Mesodermal cell (in vitro differentiated cells): ENCODE data around the gene ANKMY1. TPM values are rescaled to one million over a fixed set of nuclear protein-coding genes. Genes with fewer than 3 reads are reported as not detected.

Experiments used
- H3K27ac ChIP-seq: 2 replicates; pipeline ENCODE4 v1.7.0; 2013; ENCODE audit warnings: mild to moderate bottlenecking, low read depth, low read length, moderate library complexity; ENCODE audit not compliant: severe bottlenecking
- H3K36me3 ChIP-seq: 2 replicates; pipeline ENCODE4 v1.7.1; 2013; ENCODE audit warnings: mild to moderate bottlenecking, low read length, moderate library complexity; ENCODE audit not compliant: control insufficient read depth, insufficient read depth
- H3K4me1 ChIP-seq: one replicate; pipeline ENCODE4 v1.7.1; 2013; ENCODE audit warnings: mild to moderate bottlenecking, low read length; ENCODE audit not compliant: insufficient read depth, control insufficient read depth, poor library complexity, severe bottlenecking
- H3K4me3 ChIP-seq: 2 replicates; pipeline ENCODE4 v1.7.0; 2013; ENCODE audit warnings: low read length, control low read depth, mild to moderate bottlenecking; ENCODE audit not compliant: insufficient read depth, poor library complexity, severe bottlenecking; ENCODE audit errors: extremely low read depth
- H3K9me3 ChIP-seq: 2 replicates; pipeline ENCODE4 v1.7.1; 2013; ENCODE audit warnings: mild to moderate bottlenecking, low read length, moderate library complexity; ENCODE audit not compliant: control insufficient read depth
- WGBS, 2 experiments: methylation state at CpG; one replicate each; pipeline ENCODE4 v1.1.5; 2013; ENCODE audit warnings: missing lambda C conversion rate in 2 of 2; ENCODE audit not compliant: insufficient coverage in 2 of 2; 5-methylcytosine and 5-hydroxymethylcytosine counted together
- polyA plus RNA-seq, 2 experiments: library from polyadenylated mRNA; stranded (reverse); fragments of 50-300 nt; gene quantifications; one replicate each; pipeline ENCODE4 v1.2.3, GENCODE V29; 2013

ANKMY1 gene, protein sequence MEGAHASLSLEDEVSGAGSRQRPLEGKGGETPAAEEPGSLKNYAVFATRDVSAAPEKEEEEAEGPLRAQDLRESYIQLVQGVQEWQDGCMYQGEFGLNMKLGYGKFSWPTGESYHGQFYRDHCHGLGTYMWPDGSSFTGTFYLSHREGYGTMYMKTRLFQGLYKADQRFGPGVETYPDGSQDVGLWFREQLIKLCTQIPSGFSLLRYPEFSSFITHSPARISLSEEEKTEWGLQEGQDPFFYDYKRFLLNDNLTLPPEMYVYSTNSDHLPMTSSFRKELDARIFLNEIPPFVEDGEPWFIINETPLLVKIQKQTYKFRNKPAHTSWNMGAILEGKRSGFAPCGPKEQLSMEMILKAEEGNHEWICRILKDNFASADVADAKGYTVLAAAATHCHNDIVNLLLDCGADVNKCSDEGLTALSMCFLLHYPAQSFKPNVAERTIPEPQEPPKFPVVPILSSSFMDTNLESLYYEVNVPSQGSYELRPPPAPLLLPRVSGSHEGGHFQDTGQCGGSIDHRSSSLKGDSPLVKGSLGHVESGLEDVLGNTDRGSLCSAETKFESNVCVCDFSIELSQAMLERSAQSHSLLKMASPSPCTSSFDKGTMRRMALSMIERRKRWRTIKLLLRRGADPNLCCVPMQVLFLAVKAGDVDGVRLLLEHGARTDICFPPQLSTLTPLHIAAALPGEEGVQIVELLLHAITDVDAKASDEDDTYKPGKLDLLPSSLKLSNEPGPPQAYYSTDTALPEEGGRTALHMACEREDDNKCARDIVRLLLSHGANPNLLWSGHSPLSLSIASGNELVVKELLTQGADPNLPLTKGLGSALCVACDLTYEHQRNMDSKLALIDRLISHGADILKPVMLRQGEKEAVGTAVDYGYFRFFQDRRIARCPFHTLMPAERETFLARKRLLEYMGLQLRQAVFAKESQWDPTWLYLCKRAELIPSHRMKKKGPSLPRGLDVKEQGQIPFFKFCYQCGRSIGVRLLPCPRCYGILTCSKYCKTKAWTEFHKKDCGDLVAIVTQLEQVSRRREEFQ
- 7.9 TPM for polyA plus RNA-seq (2013, experiment 1 of 2)
- 6.0 TPM for polyA plus RNA-seq (2013, experiment 2 of 2)

- Histone ChIP-seq H3K27ac (no peak within 1 kb of the TSS), H3K9me3 (no peaks in the 10 kb centered on the region), H3K4me1 (peaks cover 4% of the 10 kb centered on the region), H3K4me3 (peak within 1 kb of the TSS; percentile 32), H3K36me3 (peaks cover 23% of the 10 kb centered on the region)
- WGBS, 2 experiments: 5 to 6% methylated on average over 38 of the region's 47 CpGs
Measured at GRCh38 chr2:240557808-240558207, at the start of gene ANKMY1. ANKMY1 (minus strand) TSS chr2:240557988; CDS start chr2:240557335, 653 bp downstream.

- WGBS, 2 experiments: 84 to 90% methylated on average over 9 to 10 of the region's 12 CpGs
- no peaks in the 10 kb centered on the region for H3K4me1 ChIP-seq
- H3K4me3 ChIP-seq: no peak overlapping the region
- H3K36me3 ChIP-seq: no peaks in the 10 kb centered on the region
- H3K27ac ChIP-seq: no peak overlapping the region
- H3K9me3 ChIP-seq: no peaks in the 10 kb centered on the region
Measured at GRCh38 chr2:240605867-240606743, 48.3 kb upstream of the ANKMY1 start.

DNA sequence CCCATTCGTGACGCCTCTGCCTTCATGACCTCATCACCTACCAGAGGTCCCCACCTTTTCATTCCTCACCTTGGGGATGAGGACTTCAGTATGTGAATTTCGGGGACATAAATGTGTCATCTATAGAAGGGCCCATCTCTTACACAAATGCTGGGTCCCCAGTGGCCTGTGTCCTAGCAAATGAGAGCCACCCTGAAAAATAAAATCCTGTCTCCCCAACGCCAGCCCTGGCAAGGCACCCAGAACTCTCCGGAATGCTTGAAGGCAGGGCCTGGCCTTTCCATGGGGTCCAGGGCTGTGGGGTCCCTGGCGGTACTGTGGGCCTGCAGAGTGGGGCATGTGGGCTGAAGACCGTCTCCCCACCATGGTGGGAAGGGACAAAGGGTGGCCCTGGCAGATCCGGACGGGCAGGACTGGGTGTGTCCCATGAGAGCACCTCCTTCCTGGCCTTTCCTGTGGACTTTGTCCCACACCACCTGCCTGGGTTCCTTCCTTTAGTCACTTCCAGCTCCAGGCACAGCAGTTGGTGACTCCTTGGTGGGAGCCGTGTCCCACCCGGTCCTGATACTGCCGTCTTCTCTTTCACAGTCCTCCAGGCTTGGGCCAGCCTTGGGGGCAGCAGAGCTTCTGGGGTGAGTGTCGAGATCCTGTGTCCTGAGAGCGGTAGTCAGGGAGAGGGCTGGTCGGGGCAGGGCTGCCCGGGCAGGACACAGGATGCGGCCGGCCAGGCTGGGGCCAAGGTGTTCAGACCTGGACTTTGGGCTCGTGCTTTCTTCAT lies 47.3 kb upstream of the ANKMY1 start:
- Histone ChIP-seq H3K4me3 (no peak overlapping the region), H3K27ac (no peak overlapping the region)
- 87 to 91% methylated on average over 12 to 14 of the region's 19 CpGs for WGBS, 2 experiments

GRCh38 chr2:240604291-240604938 lies 46.6 kb upstream of the ANKMY1 start:
- H3K36me3 ChIP-seq: peaks cover 3% of the 10 kb centered on the region
- H3K9me3 ChIP-seq: no peaks in the 10 kb centered on the region
- WGBS, 2 experiments: 57 to 71% methylated on average over 8 to 11 of the region's 11 CpGs
- no peaks in the 10 kb centered on the region for H3K4me1 ChIP-seq
- no peak overlapping the region for H3K27ac ChIP-seq
- H3K4me3 ChIP-seq: no peak overlapping the region

More for the DNA sequence above, 47.3 kb upstream of the ANKMY1 start:
- Histone ChIP-seq H3K36me3 (no peaks in the 10 kb centered on the region), H3K9me3 (no peaks in the 10 kb centered on the region), H3K4me1 (no peaks in the 10 kb centered on the region)

- Histone ChIP-seq H3K36me3 (peaks cover 4% of the 10 kb centered on the region), H3K9me3 (no peaks in the 10 kb centered on the region), H3K4me1 (no peaks in the 10 kb centered on the region), H3K4me3 (no peak overlapping the region), H3K27ac (no peak overlapping the region)
- 87 to 92% methylated on average over 8 to 10 of the region's 10 CpGs for WGBS, 2 experiments
Measured at GRCh38 chr2:240603846-240604245, 46.1 kb upstream of the ANKMY1 start.

DNA sequence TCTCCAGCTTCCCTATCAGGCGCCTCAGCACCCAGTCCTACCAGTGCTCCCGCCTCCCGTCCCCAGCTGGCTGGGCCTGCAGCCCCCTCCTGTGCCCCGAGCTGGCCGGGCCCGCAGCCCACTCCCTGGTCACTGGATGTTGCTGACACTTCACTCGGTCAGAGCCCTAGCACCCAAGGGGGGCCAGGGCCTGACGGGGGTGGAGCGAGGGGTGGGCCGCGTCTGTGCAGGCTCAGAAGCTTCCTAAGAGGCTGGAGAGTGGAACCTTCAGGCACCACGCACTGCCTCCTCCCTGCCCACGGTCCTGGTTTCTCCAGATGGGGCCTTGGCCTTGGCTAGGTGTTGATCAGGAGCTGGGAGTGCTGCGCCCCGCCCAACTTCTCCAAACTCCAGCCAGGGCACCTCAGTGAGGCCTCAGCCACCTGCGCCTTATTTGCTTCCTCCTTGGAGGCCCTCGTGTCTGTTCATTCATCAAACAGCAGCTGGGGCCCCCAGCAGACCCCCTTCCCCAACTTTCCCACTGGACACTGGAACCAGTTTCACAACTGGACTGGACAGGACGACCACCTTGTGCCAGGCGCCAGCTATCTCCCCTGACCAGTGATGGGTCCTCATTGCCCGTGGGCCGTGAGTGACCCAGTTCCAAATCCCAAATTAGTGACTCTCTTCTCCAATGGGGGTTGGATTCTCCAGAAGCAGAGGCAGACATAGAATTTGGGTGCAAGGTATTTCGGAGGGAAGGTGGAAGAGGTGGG lies 45.5 kb upstream of the ANKMY1 start:
- Histone ChIP-seq H3K9me3 (no peaks in the 10 kb centered on the region), H3K36me3 (peaks cover 8% of the 10 kb centered on the region), H3K4me3 (no peak overlapping the region), H3K4me1 (no peaks in the 10 kb centered on the region), H3K27ac (no peak overlapping the region)
- 86 to 88% methylated on average over 12 to 22 of the region's 22 CpGs for WGBS, 2 experiments

- WGBS, 2 experiments: 89 to 93% methylated on average over 25 to 30 of the region's 32 CpGs
- Histone ChIP-seq H3K4me1 (no peaks in the 10 kb centered on the region), H3K27ac (no peak overlapping the region), H3K4me3 (no peak overlapping the region), H3K9me3 (no peaks in the 10 kb centered on the region), H3K36me3 (peaks cover 11% of the 10 kb centered on the region)
Measured at GRCh38 chr2:240602266-240603050, 44.7 kb upstream of the ANKMY1 start.

DNA sequence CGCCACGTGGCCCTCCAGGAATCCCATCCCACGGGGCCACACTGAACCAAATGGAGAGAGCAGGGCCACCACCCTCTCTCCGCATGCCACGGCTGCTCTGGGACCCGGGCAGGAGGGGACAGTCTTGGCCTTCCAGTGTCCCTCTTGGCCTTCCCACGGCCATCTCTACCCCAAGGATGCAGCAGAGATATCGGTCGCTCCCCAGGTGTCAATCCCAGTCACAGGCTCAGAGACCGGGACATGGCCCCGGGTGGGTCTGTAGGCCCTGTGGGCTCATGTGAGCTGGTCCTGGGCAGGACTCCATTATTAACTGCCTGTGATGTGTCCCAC lies 44.0 kb upstream of the ANKMY1 start:
- WGBS, 2 experiments: 91 to 97% methylated on average over 7 to 11 of the region's 11 CpGs
- Histone ChIP-seq H3K9me3 (no peaks in the 10 kb centered on the region), H3K4me1 (no peaks in the 10 kb centered on the region), H3K36me3 (peaks cover 17% of the 10 kb centered on the region), H3K27ac (no peak overlapping the region), H3K4me3 (no peak overlapping the region)
